GM12891 (cell line): ENCODE results near the gene ZNF417.

ENCODE experiments used
- PAX5 ChIP-seq: IDR thresholded peaks from 2 replicates; pipeline ENCODE4 v1.6.1; 2011; ENCODE audit warnings: low read length, moderate library complexity, mild to moderate bottlenecking; ENCODE audit not compliant: insufficient read depth, severe bottlenecking
- POLR2A ChIP-seq: IDR thresholded peaks from 2 replicates; pipeline ENCODE4 v1.6.1; 2011; ENCODE audit warnings: low read depth, low read length, control low read depth
- POLR2AphosphoS5 ChIP-seq: IDR thresholded peaks from 2 replicates; pipeline ENCODE4 v1.6.1; 2011; ENCODE audit warnings: low read depth, low read length, control low read depth
- POU2F2 ChIP-seq: IDR thresholded peaks from 2 replicates; pipeline ENCODE4 v1.6.1; 2011; ENCODE audit warnings: low read depth, mild to moderate bottlenecking, control low read depth, low read length, moderate library complexity
- SPI1 ChIP-seq: IDR thresholded peaks from 2 replicates; pipeline ENCODE4 v1.6.1; 2011; ENCODE audit warnings: low read depth, low read length, control low read depth
- TAF1 ChIP-seq: IDR thresholded peaks from 2 replicates; pipeline ENCODE4 v1.6.1; 2011; ENCODE audit warnings: low read depth, low read length, control low read depth

DNA sequence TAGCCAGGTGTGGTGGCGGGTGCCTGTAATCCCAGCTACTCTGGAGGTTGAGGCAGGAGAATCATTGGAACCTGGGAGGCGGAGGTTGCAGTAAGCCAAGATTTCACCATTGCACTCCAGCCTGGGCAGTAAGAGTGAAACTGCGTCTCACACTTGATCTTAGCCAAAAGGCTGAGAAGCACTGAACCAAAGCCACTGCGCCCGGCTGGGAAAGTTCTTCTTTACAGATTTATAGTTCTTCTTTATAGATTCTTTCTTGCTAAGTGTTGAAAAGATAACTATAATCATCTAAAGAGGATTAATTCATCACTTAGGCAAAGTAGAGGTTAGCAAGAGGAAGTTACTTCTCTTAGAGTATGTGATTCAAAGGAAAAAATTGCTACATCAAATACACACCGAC, 11.1 kb downstream of the ZNF417 start:
- no peak for TF ChIP-seq POLR2AphosphoS5
- TF ChIP-seq POLR2A = no peak
- no peak for TF ChIP-seq TAF1
- no peak for TF ChIP-seq SPI1
- no peak for TF ChIP-seq POU2F2
- TF ChIP-seq PAX5 = no peak
